ENCODE measurements around the gene CACNA1G. TPM values are rescaled to one million over a fixed set of nuclear protein-coding genes. Genes with fewer than 3 reads are reported as not detected.

Gene CACNA1G
- total RNA-seq, 1 donor from 2014 or later, result 4.9 TPM

- no peaks in the 10 kb centered on the region for H3K27me3 ChIP-seq
- no peaks in the 10 kb centered on the region for H3K9me3 ChIP-seq
- H3K36me3 ChIP-seq, result no peaks in the 10 kb centered on the region
- intact Hi-C loops (cut with DNase I), result no loop called here
- TF ChIP-seq POLR2A (IDR thresholded peaks at IDR 0.05) (no peak), CTCF (IDR thresholded peaks at IDR 0.05) (no peak), POLR2AphosphoS5 (IDR thresholded peaks at IDR 0.05; ENCODE audit: insufficient read depth in 1 of 2, low read depth in 1 of 2) (no peak)
- H3K4me1 ChIP-seq, result peaks cover 29% of the 10 kb centered on the region
- no peak overlapping the region for H3K4me3 ChIP-seq
- H3K27ac ChIP-seq, result peak overlapping the region; percentile 1
- DNase-seq (ENCODE audit: extremely low spot score in 2 of 2), result no peak
Observed at GRCh38 chr17:50589095-50589705, 28.7 kb downstream of the CACNA1G start.

GRCh38 chr17:50590946-50591737, 30.6 kb downstream of the CACNA1G start:
- peaks cover 29% of the 10 kb centered on the region for H3K4me1 ChIP-seq
- no peak for DNase-seq (ENCODE audit: extremely low spot score in 2 of 2)
- no peaks in the 10 kb centered on the region for H3K9me3 ChIP-seq
- intact Hi-C loops (cut with DNase I), result no loop called here
- H3K27me3 ChIP-seq, result no peaks in the 10 kb centered on the region
- H3K27ac ChIP-seq, result no peak overlapping the region
- H3K36me3 ChIP-seq, result no peaks in the 10 kb centered on the region
- TF ChIP-seq CTCF (IDR thresholded peaks at IDR 0.05) (no peak), POLR2AphosphoS5 (IDR thresholded peaks at IDR 0.05; ENCODE audit: insufficient read depth in 1 of 2, low read depth in 1 of 2) (no peak), POLR2A (IDR thresholded peaks at IDR 0.05) (no peak)
- no peak overlapping the region for H3K4me3 ChIP-seq

- Histone ChIP-seq H3K4me3 (no peak overlapping the region), H3K36me3 (no peaks in the 10 kb centered on the region), H3K9me3 (no peaks in the 10 kb centered on the region), H3K4me1 (peaks cover 28% of the 10 kb centered on the region), H3K27ac (no peak overlapping the region), H3K27me3 (no peaks in the 10 kb centered on the region)
- DNase-seq (ENCODE audit: extremely low spot score in 2 of 2), result no peak
- TF ChIP-seq POLR2AphosphoS5 (IDR thresholded peaks at IDR 0.05; ENCODE audit: insufficient read depth in 1 of 2, low read depth in 1 of 2), result no peak
- TF ChIP-seq POLR2A (IDR thresholded peaks at IDR 0.05), result no peak
- no peak for TF ChIP-seq CTCF (IDR thresholded peaks at IDR 0.05)
- intact Hi-C loops (cut with DNase I), result no loop called here
Observed at GRCh38 chr17:50593321-50593720, 32.8 kb downstream of the CACNA1G start.

GRCh38 chr17:50594128-50594823, 33.8 kb downstream of the CACNA1G start:
- no peaks in the 10 kb centered on the region for H3K27me3 ChIP-seq
- H3K9me3 ChIP-seq, result no peaks in the 10 kb centered on the region
- no peaks in the 10 kb centered on the region for H3K36me3 ChIP-seq
- intact Hi-C loops (cut with DNase I), result no loop called here
- no peak overlapping the region for H3K27ac ChIP-seq
- no peak for TF ChIP-seq POLR2A (IDR thresholded peaks at IDR 0.05)
- TF ChIP-seq POLR2AphosphoS5 (IDR thresholded peaks at IDR 0.05; ENCODE audit: insufficient read depth in 1 of 2, low read depth in 1 of 2), result no peak
- no peak for TF ChIP-seq CTCF (IDR thresholded peaks at IDR 0.05)
- DNase-seq (ENCODE audit: extremely low spot score in 2 of 2), result no peak
- H3K4me1 ChIP-seq, result peaks cover 18% of the 10 kb centered on the region
- no peak overlapping the region for H3K4me3 ChIP-seq

Measured in vagina (tissue), 2 donors.